HCT116 (cell line): Measurements from ENCODE around the gene SYT9.

ENCODE experiments used
- CEBPB ChIP-seq: IDR thresholded peaks from 2 replicates; pipeline ENCODE4 v1.6.1; 2012; ENCODE audit warnings: low read depth
- CTCF ChIP-seq, 3 experiments: fragments of 200-600 bp in 1 of 3; sonication (generic) in 1 of 3; IDR thresholded peaks in 2 of 3; conservative IDR thresholded peaks in 1 of 3; 2 replicates each; pipeline ENCODE4 v1.5.1; 2012 to 2017; ENCODE audit warnings: low read depth in 2 of 3, low read length in 2 of 3, antibody characterized with exemption in 1 of 3, borderline replicate concordance in 1 of 3, control low read depth in 1 of 3, mild to moderate bottlenecking in 1 of 3, mixed read lengths in 1 of 3, mixed run types in 1 of 3, moderate library complexity in 1 of 3; ENCODE audit not compliant: insufficient read depth in 1 of 3
- EGR1 ChIP-seq: IDR thresholded peaks from 2 replicates; pipeline ENCODE4 v1.6.1; 2012; ENCODE audit warnings: low read depth
- FOSL1 ChIP-seq: IDR thresholded peaks from 2 replicates; pipeline ENCODE4 v1.6.1; 2012; ENCODE audit warnings: low read depth
- MAX ChIP-seq: IDR thresholded peaks from 2 replicates; pipeline ENCODE4 v1.6.1; 2012
- POLR2AphosphoS5 ChIP-seq: IDR thresholded peaks from 2 replicates; pipeline ENCODE4 v1.6.1; 2011; ENCODE audit warnings: mild to moderate bottlenecking, low read depth, low read length, moderate library complexity
- REST ChIP-seq: IDR thresholded peaks from 2 replicates; pipeline ENCODE4 v1.6.1; 2012; ENCODE audit warnings: low read depth
- SP1 ChIP-seq: IDR thresholded peaks from 2 replicates; pipeline ENCODE4 v1.6.1; 2012; ENCODE audit warnings: low read depth
- SRF ChIP-seq: IDR thresholded peaks from 2 replicates; pipeline ENCODE4 v1.6.1; 2012; ENCODE audit warnings: low read depth
- ZNF274 ChIP-seq: fragments of 200-500 bp; sonication (Bioruptor generic); IDR thresholded peaks from 2 replicates; pipeline ENCODE4 v1.6.1; 2014; ENCODE audit warnings: mild to moderate bottlenecking, low read depth, low read length, inconsistent platforms

- TF ChIP-seq ZNF274 (no peak), REST (no peak), POLR2AphosphoS5 (no peak), SP1 (no peak), CTCF (IDR thresholded peaks at IDR 0.05 in 2 of 3, conservative IDR thresholded peaks at IDR 0.05 in 1 of 3; ENCODE audit: borderline replicate concordance in 1 of 3, insufficient read depth in 1 of 3, low read depth in 2 of 3, low read length in 2 of 3) (no peak), MAX (no peak), CEBPB (no peak), SRF (no peak), FOSL1 (no peak), EGR1 (no peak)
Observed at GRCh38 chr11:7449841-7450214, 198.1 kb downstream of the SYT9 start.
